HG02798 (cell line): ENCODE data around the gene NT5C3A.
A peak's percentile ranks its signal among the peaks of the same experiment; 100 is the strongest.
"Not testable (repeated sequence)": the region's sequence is repeated elsewhere in the genome, so short reads cannot be mapped to it uniquely, and the experiment has no call there.

ENCODE experiments used
- ATAC-seq: cut with Tn5 transposase; IDR thresholded peaks from one replicate; pipeline ENCODE4 v1.9.1; 2021; ENCODE audit warnings: mild to moderate bottlenecking; ENCODE audit not compliant: unreplicated experiment, poor library complexity

Gene NT5C3A

DNA sequence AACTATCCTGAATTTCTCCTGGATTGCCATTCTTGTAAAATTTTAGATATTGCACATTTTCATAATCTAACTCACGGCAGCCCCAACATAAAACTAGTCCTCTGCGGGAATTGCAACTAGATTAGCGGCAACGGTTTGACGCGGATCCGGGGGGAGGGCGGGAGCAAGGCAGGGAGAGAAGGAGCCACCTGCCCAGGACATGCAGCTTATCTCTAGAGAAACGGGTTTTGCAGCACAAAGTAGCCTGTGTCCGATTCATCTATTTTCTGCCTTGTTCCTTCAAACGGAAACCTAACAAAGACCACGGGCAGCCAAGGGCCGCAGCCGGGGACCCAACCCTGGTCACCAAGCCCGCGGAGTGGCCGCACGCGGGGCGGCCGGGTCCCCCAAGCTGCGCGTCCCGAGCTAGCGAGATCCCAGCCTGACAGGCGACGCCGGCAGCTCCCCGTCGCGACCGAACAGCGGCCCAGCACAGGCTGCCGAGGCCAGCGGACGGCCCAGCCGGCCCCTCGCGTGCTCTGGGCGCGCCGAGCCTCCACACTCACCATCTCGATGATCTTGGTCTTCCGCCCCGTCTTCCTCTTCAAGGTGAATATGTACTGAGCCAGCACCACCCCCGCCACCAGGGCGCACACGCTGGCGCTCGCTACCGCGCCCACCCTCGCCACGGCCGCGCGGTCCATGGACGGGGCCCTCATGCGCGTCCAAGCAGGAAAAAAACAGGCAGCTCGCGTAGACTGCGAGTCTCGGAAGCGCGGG is at the start of gene NT5C3A:
Gene NT5C3A (minus strand): TSS at position 754 of the 759 bp plus-strand sequence. CDS start 71 bp downstream, at position 683.
- ATAC-seq, result peak; percentile 44

- ATAC-seq, result no peak
These were observed 49.0 kb upstream of the NT5C3A start for GRCh38 chr7:33111614-33112013.

GRCh38 chr7:33109758-33110238 is 47.2 kb upstream of the NT5C3A start:
- ATAC-seq, result no peak

GRCh38 chr7:33109005-33109757 is 46.6 kb upstream of the NT5C3A start, which contains the start of gene RP9:
Gene RP9, minus strand, starts transcription at chr7:33109404. Its CDS starts 32 bp downstream, at chr7:33109372.
- ATAC-seq, result peak; percentile 88

DNA sequence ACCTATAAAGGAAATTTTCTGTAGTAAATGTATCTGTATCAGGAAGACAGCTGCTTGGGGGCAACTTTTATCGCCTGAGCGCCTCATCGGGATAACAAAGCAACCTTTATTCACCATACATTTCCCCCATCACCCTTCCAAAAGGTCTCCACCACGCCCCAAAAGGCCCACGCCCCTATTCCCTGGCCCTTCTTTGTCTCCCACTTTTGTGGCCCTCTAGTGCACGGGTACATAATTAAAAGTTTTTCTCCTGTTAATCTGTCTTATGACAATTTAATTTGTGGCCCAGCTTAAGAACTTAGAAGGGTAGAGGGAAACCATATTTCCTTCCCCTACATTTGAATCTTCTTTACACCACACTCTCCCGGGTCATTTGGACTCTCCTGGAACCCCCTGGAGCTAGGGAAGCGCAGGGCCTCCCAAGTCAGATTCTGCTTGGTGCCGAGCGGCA is 46.0 kb upstream of the NT5C3A start:
- ATAC-seq, result no peak

DNA sequence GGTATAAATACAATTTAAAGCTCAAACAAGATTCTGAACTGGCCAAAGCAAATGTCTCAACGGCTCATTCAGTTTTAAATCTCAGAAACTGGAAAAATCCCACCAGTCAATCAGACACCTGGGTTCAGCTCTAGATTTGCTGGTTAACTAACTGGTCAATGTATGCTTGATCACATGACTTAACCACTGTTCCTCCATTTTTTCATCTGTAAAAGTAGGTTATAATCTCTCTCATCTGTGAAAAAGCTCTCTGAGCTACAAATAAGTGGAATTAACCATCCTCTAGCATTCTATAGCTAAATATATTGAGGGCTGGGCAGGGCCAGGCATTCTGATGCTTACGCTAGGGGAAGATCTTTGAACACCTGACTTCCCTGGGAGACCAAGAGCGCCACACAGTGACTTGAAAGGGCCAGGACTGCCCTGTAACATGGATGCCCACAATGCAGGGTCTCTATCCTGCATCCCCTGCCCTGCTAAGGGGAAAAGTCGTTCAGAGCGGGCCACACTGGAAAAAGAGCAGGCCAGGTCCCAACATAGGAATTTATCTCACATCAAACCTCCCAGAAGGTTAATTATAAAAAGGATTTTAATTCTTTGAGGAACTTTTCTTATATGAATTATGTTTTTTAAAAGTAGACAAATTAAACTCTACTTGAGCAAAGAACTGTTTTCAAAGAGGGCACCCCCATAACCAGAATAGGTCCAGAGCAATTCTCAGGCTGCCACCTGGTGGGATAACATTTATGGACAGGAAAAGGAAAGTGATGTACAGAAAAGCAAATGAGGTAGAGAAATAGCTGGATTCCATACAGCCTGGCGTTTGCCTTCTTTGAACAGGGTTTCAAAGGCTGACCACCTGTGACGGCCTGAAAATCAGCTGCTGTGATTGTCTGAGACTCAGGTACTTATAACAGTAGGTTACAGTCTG is 44.8 kb upstream of the NT5C3A start:
- ATAC-seq, result peak; percentile 37

DNA sequence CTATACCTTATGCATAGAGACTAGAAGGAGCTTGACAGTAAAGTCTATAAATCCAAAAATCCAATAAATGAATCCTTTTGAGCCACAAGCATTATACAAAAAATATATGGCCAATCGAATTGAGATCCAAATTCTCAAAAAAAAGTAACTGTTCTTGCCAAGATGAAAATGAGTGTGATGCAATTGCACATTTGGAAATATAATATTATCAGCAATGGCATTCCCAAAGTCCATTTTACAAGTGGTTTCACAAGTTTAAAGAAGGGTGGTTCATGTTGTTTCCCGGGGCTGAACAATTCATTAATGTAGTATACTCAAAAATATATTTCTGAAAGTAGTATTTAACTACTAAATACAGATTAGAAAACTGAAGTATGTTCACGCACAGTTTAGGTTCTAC is 39.3 kb upstream of the NT5C3A start:
- ATAC-seq, result no peak

DNA sequence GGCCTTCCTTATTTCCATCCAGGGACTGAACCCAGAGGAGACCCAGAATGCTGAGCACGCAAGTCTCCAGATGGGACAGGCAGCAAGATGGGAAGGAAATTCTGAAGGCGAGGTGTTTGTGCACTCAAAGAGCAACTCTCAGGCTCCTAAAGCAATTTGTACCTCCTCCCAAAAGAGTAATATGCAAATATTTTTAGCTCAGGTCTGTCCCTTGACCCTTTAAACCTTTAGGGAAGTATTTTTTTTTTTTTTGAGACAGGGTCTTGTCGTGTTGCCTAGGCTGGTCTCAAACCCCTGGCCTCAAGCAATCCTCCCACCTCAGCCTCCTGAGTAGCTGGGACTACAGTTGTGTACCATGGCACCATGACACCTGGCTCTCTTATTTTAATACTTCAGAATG is 38.2 kb upstream of the NT5C3A start:
- no peak for ATAC-seq

GRCh38 chr7:33099154-33099940 is 36.8 kb upstream of the NT5C3A start:
- ATAC-seq, result no peak

- not testable (repeated sequence) for ATAC-seq
These were observed 32.2 kb upstream of the NT5C3A start for GRCh38 chr7:33094745-33095275.

- no peak for ATAC-seq
These were observed 30.7 kb upstream of the NT5C3A start for GRCh38 chr7:33093266-33093665.

DNA sequence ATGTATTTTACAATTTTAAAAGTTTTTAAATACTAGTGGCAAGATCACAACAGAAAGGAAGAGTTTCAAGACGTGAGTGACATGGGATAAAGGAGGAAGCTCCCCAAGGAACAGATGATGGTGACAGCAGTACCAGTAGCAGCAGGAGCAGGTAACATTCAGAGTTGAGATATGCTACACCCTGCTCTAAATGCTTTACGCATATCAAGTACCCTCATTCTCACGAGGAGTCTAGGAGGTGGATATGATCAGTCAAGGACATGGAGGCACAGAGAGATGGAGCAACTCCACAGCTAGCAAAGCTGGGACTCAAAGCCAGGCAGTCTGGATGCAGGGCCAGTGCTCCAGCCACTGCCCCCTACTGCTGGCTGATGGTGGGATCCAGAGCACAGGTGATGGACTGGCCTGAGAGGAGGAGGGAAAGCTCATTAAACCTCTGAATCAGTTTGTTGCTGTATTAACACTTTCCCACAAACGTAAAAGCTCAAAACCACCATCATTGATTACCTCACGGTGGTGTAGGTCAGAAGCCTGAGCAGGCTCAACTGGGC is 29.1 kb upstream of the NT5C3A start:
- ATAC-seq, result no peak

GRCh38 chr7:33091111-33091531 is 28.5 kb upstream of the NT5C3A start:
- no peak for ATAC-seq

DNA sequence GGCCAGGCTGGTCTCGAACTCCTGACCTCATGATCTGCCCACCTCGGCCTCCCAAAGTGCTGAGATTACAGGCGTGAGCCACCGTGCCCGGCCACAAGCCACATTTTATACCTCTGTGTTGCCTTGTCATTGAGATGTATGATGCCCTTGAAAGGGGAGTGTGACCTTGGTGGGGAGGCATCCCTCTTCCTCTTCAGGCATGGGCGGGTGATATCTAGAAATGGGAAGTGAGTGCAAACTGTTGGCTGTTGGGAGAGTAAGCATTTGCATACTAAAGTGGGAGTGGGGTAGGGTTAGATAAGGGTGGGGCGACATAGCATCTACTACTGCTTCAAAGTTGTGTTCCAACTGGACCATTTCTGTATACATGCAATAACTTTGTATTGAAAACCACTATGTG is 26.6 kb upstream of the NT5C3A start:
- no peak for ATAC-seq

GRCh38 chr7:33087858-33088257 is 25.3 kb upstream of the NT5C3A start:
- no peak for ATAC-seq

GRCh38 chr7:33087356-33087755 is 24.8 kb upstream of the NT5C3A start:
- ATAC-seq, result no peak

- no peak for ATAC-seq
These were observed 17.5 kb upstream of the NT5C3A start for GRCh38 chr7:33079763-33080690.

- ATAC-seq, result no peak
These were observed 16.5 kb upstream of the NT5C3A start for GRCh38 chr7:33079096-33079495.
